Stomach smooth muscle (tissue), 2 donors: Measurements from ENCODE around the gene OXSR1.

Source experiments
- H3K27ac ChIP-seq: one replicate; pipeline ENCODE4 v1.7.0; 2013; ENCODE audit warnings: mild to moderate bottlenecking, low read length, inconsistent platforms
- H3K27me3 ChIP-seq, 2 donors: one replicate each; pipeline ENCODE4 v1.7.0; 2013; ENCODE audit warnings: low read length in 2 of 2; ENCODE audit not compliant: insufficient read depth in 2 of 2, control insufficient read depth in 1 of 2
- H3K36me3 ChIP-seq, 2 donors: one replicate each; pipeline ENCODE4 v1.7.0; 2013; ENCODE audit warnings: low read length in 2 of 2; ENCODE audit not compliant: control insufficient read depth in 2 of 2, insufficient read depth in 2 of 2
- H3K4me1 ChIP-seq: one replicate; pipeline ENCODE4 v1.7.0; 2013; ENCODE audit warnings: low read length; ENCODE audit not compliant: control insufficient read depth, insufficient read depth
- H3K4me3 ChIP-seq, 2 donors: one replicate each; pipeline ENCODE4 v1.7.0; 2013; ENCODE audit warnings: low read length in 2 of 2
- H3K9ac ChIP-seq, 2 donors: one replicate each; pipeline ENCODE4 v1.7.0; 2013; ENCODE audit warnings: low read length in 2 of 2, mild to moderate bottlenecking in 1 of 2
- H3K9me3 ChIP-seq, 2 donors: one replicate each; pipeline ENCODE4 v1.7.0; 2013; ENCODE audit warnings: low read length in 2 of 2; ENCODE audit not compliant: control insufficient read depth in 2 of 2
- donor health status: healthy.
- donor health status: Pancreatic carcinoma.

OXSR1 gene

DNA sequence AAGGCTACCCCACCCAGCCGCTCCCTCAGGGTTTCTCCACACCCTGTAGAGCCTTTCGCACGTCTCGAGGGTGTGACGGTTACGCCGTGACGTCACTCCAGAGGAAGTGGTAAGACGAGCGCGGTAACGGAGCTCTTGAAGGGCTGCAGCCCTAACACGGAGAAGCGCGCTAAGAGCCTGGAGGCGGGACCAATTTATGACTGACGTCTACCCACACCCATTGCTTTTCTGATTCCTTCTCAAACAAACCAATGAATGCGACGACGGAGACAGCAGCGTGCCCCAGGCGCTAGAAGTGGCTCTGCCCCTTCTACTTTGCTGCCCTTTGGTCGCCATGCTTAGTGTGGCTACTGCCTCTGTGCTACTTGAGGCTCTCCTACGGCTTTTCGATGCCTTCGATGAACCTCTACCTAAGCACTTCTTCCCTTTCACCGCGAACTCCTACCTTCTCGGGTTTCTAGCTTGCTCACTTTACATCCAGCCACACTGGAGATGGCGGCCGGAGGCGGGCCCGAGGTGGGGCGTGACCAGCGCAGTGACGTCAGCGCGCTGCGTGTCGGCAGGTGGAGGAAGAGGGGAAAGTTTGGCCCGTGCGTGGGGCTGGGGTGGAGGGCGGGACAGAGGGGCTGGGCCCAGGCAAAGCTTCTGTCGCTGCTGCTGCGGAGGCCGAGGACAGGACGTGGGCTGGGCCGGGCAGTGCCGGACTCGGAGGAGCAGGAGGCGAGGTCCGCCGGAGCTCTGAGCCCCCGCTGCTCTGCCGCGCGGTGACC is at the start of gene OXSR1:
OXSR1 (plus strand) TSS at position 586 of the 770 bp plus-strand sequence. CDS start 340 bp downstream, outside the sequence.
- no peaks in the 10 kb centered on the region for H3K27me3 ChIP-seq
- H3K4me3 ChIP-seq, result peak within 1 kb of the TSS; percentile 69 to 90
- H3K9me3 ChIP-seq, result no peaks in the 10 kb centered on the region
- peaks cover 14% of the 10 kb centered on the region for H3K4me1 ChIP-seq
- no peaks in the 10 kb centered on the region for H3K36me3 ChIP-seq
- peak within 1 kb of the TSS; percentile 95 for H3K27ac ChIP-seq
- peak within 1 kb of the TSS; percentile 87 to 96 for H3K9ac ChIP-seq

DNA sequence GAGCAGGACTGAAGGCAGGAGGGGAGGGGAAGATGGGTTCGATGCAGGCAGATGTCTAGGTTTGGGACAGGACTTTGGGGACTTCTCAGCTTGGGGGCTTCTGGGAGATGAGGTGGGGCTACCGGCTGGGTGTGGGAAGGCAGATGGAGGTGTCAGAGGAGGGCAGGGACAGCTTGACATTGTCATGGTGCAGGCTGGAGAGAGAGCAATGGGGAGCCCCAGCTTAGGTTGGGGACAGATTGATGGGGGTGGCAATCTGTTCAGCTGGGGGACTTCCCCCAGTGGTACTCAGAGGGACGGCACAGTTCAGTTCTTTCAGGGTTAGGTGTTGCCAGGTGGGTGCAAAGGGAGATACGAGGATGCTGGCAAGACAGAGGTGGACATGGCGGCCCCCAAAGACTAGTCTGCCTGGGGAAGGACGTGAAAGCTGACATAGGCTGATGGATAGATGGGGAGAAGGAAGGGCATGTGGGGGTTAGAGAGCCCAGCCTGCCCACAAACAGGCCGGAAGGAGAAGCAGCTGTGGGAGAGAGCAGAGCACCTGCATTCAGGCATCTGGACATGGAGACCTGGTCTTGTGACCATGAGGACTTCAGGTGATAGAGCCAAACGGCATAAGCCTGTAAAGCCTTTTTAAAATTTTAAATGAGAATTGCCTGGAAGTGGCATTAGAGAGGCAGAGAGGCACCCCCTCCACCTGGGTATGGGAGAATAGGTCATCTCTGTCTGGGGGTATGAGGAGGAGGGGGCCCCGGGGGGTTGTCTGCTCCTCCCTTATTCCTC is 49.5 kb upstream of the OXSR1 start:
- no peak overlapping the region for H3K9ac ChIP-seq
- H3K4me3 ChIP-seq, result no peak overlapping the region
- H3K4me1 ChIP-seq, result peaks cover 2% of the 10 kb centered on the region
- H3K9me3 ChIP-seq, result no peaks in the 10 kb centered on the region
- peaks cover 11% of the 10 kb centered on the region in 2 donors for H3K36me3 ChIP-seq
- no peak overlapping the region for H3K27ac ChIP-seq
- no peaks in the 10 kb centered on the region for H3K27me3 ChIP-seq

DNA sequence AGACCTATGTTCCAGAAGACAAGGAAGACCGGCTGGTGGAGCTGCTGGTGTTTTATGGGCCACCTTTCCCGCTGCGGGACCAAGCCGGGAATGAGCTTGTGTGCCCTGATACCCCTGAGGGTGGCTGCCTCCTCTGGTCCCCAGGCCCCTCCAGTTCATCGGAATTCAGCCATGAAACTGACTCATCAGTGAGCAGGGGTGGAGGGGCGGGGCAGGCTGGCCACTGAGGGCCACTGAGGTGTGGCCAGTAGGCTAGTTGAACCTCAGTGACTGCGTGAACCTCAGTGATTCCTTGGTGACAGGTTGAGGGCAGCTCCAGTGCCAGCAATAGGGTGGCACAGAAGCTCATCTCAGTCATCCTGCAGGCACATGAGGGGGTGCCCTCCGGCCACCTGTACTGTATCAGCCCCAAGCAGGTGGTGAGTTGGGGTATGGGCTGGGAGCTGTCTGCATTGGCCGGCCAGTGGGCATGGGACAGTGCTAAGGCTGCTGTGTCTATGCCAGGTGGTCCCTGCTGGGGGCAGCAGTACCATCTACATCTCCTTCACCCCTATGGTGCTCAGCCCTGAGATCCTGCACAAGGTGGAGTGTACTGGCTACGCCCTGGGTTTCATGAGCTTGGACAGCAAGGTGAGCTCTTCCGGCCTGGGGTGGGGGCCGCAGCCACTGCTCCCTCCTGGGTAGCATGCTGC is 48.7 kb upstream of the OXSR1 start:
- no peak overlapping the region for H3K4me3 ChIP-seq
- H3K4me1 ChIP-seq, result peaks cover 6% of the 10 kb centered on the region
- H3K9me3 ChIP-seq, result no peaks in the 10 kb centered on the region
- no peak overlapping the region for H3K9ac ChIP-seq
- H3K27ac ChIP-seq, result no peak overlapping the region
- no peaks in the 10 kb centered on the region for H3K27me3 ChIP-seq
- H3K36me3 ChIP-seq, result peaks cover 11 to 14% of the 10 kb centered on the region in 2 donors

DNA sequence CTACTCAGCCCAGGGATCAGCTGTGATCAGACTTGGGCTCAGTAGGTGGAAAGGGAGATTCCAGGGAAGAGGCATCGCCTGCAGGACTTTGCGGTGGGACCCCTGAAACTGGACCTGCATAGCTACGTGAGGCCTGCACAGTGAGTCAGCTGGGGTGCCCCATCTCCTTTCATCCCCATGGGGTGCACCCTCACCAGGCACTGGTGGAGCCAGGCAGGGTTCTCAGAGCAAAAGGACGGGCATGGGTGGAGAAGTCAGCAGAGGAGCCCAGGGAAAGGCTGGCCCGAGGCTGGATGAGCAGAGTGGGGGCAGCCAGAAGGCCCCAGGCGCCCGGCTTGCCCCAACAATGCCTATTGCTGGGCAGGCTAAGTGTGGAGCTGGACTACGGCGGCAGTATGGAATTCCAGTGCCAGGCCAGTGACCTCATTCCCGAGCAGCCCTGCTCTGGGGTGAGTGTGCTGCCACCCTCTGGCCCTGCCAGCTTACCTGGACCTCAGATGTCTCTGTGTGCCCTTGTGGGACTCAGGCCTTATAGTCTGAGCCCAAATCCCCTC is 48.1 kb upstream of the OXSR1 start:
- H3K36me3 ChIP-seq, result peaks cover 12 to 19% of the 10 kb centered on the region in 2 donors
- H3K9ac ChIP-seq, result no peak overlapping the region

DNA sequence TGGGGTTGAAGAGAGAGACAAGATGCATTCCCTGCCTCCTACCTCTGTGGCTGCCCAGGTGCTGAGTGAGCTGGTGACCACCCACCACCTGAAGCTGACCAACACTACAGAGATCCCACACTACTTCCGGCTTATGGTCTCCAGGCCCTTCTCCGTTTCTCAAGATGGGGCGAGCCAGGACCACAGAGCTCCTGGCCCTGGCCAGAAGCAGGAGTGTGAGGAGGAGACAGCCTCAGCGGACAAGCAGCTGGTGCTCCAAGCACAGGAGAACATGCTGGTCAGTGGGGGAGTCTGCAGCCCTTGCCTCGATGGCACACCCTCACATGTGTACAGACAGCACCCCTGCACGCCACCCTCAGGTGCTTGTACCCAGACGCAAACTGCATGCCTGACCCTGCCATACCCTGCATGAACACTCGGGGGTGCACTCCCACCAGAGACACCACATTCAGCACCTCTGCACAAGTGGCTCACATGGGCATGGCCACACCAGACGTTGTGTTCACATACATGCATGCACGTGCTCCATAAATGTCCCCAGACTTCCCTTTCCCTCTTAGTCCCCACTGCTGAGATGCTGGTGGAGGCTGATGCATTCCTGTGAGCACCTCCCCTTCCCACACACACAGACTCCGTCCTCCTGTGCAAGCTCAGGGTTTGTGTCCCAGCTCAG is 47.5 kb upstream of the OXSR1 start:
- H3K9ac ChIP-seq, result no peak overlapping the region

More for the DNA sequence above, 48.1 kb upstream of the OXSR1 start:
- H3K27me3 ChIP-seq, result no peaks in the 10 kb centered on the region
- H3K4me3 ChIP-seq, result no peak overlapping the region
- no peak overlapping the region for H3K27ac ChIP-seq
- H3K9me3 ChIP-seq, result no peaks in the 10 kb centered on the region
- peaks cover 6% of the 10 kb centered on the region for H3K4me1 ChIP-seq

DNA sequence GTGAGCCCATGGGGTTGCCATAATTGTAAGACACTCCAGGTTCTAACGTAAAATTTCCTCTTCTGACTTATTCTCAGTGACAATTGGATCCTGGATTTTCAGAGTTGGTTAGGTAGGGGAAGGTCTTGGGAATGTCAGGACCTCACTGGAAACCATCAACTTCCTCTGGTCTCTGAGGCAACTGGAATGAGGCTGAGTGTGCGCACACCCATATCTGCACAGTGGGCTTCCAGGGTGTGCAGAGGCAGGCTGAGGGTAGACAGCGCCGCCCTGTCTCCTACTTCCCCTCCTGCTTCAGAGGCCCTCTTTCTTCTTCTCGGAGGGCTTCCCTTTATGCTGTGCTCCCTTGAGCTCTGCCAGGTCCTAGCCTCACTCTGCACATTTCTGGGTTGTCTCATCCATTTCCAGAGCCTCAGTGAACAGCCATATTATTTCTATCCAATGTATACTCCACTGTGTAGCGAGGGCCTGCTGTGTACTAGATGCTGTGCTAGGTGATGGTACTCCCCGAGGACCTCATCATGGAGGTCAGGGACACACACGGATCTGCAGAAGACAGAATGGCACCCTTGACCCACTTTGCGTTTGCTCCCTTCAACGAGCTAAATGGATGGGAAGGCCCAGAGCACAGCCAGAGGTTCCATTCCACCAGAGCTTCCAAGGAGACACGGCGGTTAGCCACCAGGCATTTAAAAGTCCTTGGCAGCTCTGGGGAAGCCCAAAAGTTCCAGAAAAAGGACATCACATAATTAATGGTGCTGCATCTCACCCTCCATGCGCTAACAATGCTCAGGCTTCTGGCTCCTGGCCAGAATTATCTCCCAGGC is 46.7 kb upstream of the OXSR1 start:
- Histone ChIP-seq H3K9ac (no peak overlapping the region), H3K4me1 (peaks cover 6% of the 10 kb centered on the region), H3K27ac (no peak overlapping the region), H3K4me3 (no peak overlapping the region), H3K27me3 (no peaks in the 10 kb centered on the region), H3K36me3 (peaks cover 20 to 28% of the 10 kb centered on the region in 2 donors), H3K9me3 (no peaks in the 10 kb centered on the region)

More for the DNA sequence above, 47.5 kb upstream of the OXSR1 start:
- Histone ChIP-seq H3K4me1 (peaks cover 6% of the 10 kb centered on the region), H3K36me3 (peaks cover 18 to 25% of the 10 kb centered on the region in 2 donors), H3K4me3 (no peak overlapping the region), H3K27me3 (no peaks in the 10 kb centered on the region), H3K27ac (no peak overlapping the region), H3K9me3 (no peaks in the 10 kb centered on the region)

DNA sequence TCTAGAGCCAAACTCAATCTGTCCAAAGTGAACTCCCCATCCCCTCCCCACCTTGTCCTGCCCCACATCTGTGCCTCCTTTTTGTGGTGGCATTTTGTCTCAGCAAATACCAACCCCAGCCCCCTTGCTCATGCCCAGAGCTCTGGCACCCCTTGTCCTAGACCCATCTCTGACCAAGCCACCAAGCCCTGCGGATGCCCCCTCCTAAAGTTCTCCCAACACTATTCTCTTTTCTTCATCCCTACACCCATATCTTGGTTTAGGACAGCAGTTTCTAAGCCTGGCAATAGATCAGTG is 46.1 kb upstream of the OXSR1 start:
- no peak overlapping the region for H3K9ac ChIP-seq
- H3K9me3 ChIP-seq, result no peaks in the 10 kb centered on the region
- no peak overlapping the region for H3K4me3 ChIP-seq
- H3K36me3 ChIP-seq, result peaks cover 21 to 29% of the 10 kb centered on the region in 2 donors
- no peaks in the 10 kb centered on the region for H3K27me3 ChIP-seq
- no peak overlapping the region for H3K27ac ChIP-seq
- peaks cover 6% of the 10 kb centered on the region for H3K4me1 ChIP-seq

DNA sequence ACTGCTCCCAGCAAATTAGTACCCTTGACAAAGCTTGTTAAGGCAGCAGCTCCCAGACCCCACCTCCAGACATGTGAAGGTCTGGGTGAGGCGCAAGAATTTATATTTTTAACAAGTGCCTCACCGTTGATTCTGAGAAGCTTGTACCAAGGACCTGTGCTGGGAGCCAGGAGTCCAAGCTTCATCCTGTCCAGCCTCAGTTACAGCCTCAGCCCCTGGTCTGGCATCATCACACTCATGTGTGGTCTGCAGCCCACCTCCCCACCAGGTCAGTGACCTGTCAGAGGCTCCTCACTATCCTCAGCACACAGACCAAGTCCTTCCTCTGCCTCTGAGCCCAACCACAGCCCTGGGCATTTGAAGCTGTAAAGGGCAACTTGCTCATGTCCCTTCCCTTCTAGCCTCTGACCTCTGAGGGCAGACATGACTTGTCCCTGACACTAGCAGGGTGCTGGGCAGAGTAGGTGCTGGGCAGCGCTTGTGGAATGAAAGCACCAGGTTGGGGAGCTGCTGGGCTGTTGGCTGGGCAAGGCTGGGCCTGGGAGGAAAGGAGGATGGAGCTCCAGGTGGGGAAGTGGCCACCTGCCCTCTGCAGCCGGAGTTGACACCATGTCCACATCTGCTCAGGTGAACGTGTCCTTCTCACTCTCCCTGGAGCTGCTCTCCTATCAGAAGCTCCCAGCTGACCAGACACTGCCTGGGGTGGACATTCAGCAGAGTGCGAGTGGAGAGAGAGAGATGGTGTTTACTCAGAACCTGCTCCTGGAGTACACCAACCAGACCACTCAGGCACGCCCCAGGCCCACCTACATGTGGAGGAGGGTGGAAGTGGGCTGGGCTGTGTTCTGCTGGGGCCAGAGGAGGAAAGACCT is 45.3 kb upstream of the OXSR1 start:
- no peaks in the 10 kb centered on the region for H3K9me3 ChIP-seq
- H3K9ac ChIP-seq, result no peak overlapping the region
- no peak overlapping the region for H3K27ac ChIP-seq
- no peaks in the 10 kb centered on the region for H3K27me3 ChIP-seq
- H3K36me3 ChIP-seq, result peaks cover 30 to 38% of the 10 kb centered on the region in 2 donors
- peaks cover 6% of the 10 kb centered on the region for H3K4me1 ChIP-seq
- no peak overlapping the region for H3K4me3 ChIP-seq
